NCI-H446 treated with DMSO at 0.1 percent for 48 hours (cell line): Measurements from ENCODE around the gene OR13D1.
A peak's percentile ranks its signal among the peaks of the same experiment; 100 is the strongest.
"Not testable (repeated sequence)": the region's sequence is repeated elsewhere in the genome, so short reads cannot be mapped to it uniquely, and the experiment has no call there.

Experiments
- DNase-seq: peaks from one replicate; lab custom pipeline; 2025; lab: John Stamatoyannopoulos, UW

The OR13D1 gene

GRCh38 chr9:104694218-104694617 is at the start of gene OR13D1:
Gene OR13D1 (plus strand): TSS chr9:104694518. CDS start chr9:104694518, 0 bp downstream.
- DNase-seq = no peak

GRCh38 chr9:104658496-104659195 is 35.7 kb upstream of the OR13D1 start:
- DNase-seq = no peak

GRCh38 chr9:104675611-104676010 is 18.7 kb upstream of the OR13D1 start:
- no peak for DNase-seq

GRCh38 chr9:104682642-104683041 is 11.7 kb upstream of the OR13D1 start:
- DNase-seq = peak; percentile 8

- no peak for DNase-seq
These were observed 8.2 kb upstream of the OR13D1 start for GRCh38 chr9:104686081-104686480.

- no peak for DNase-seq
These were observed 6.0 kb downstream of the OR13D1 start for GRCh38 chr9:104700306-104700705.

GRCh38 chr9:104708737-104709136 is 14.4 kb downstream of the OR13D1 start:
- not testable (repeated sequence) for DNase-seq

GRCh38 chr9:104711604-104712003 is 17.3 kb downstream of the OR13D1 start:
- no peak for DNase-seq

GRCh38 chr9:104725014-104725413 is 30.7 kb downstream of the OR13D1 start:
- no peak for DNase-seq

- no peak for DNase-seq
These were observed 44.1 kb downstream of the OR13D1 start for GRCh38 chr9:104738452-104738851.

- no peak for DNase-seq
These were observed 46.3 kb downstream of the OR13D1 start for GRCh38 chr9:104740621-104741020.

GRCh38 chr9:104743376-104743985 is 49.2 kb downstream of the OR13D1 start:
- DNase-seq = peak; percentile 21
